SIG-M5 treated with dmso at 0.1 percent for 504 hours (cell line): Measurements from ENCODE around the gene NSMCE3.

ENCODE experiments used
- DNase-seq: peaks from one replicate; lab custom pipeline; 2025; ENCODE audit not compliant: unreplicated experiment; lab: John Stamatoyannopoulos, UW

NSMCE3 gene

GRCh38 chr15:29222129-29222853, 47.3 kb downstream of the NSMCE3 start:
- DNase-seq = no peak

GRCh38 chr15:29220852-29221251, 48.8 kb downstream of the NSMCE3 start:
- DNase-seq = no peak

GRCh38 chr15:29216955-29217354, 52.7 kb downstream of the NSMCE3 start:
- DNase-seq = no peak
